Medulla oblongata (tissue), 1 donor: Measurements from ENCODE around the gene PTPRS.
"Not testable (repeated sequence)": the region's sequence is repeated elsewhere in the genome, so short reads cannot be mapped to it uniquely, and the experiment has no call there.

ENCODE experiments used
- DNase-seq: peaks from one replicate; pipeline ENCODE4 v3.0.0-alpha.2; 2015; ENCODE audit errors: extremely low spot score

The PTPRS gene

GRCh38 chr19:5340637-5341447 is at the start of gene PTPRS:
Gene PTPRS (minus strand): TSS chr19:5340812. CDS start chr19:5286140, 54,672 bp downstream.
- peak; percentile 79 for DNase-seq

GRCh38 chr19:5389353-5389752 is 48.7 kb upstream of the PTPRS start:
- no peak for DNase-seq

GRCh38 chr19:5387472-5387871 is 46.9 kb upstream of the PTPRS start:
- no peak for DNase-seq

GRCh38 chr19:5386841-5387240 is 46.2 kb upstream of the PTPRS start:
- DNase-seq: no peak

- DNase-seq: not testable (repeated sequence)
These were observed 40.6 kb upstream of the PTPRS start for GRCh38 chr19:5381197-5381596.

GRCh38 chr19:5380215-5380919 is 39.8 kb upstream of the PTPRS start:
- DNase-seq: no peak

GRCh38 chr19:5376928-5377327 is 36.3 kb upstream of the PTPRS start:
- DNase-seq: no peak

- DNase-seq: no peak
These were observed 32.1 kb upstream of the PTPRS start for GRCh38 chr19:5372572-5373200.

GRCh38 chr19:5369962-5370367 is 29.4 kb upstream of the PTPRS start:
- DNase-seq: peak; percentile 7

- no peak for DNase-seq
These were observed 28.7 kb upstream of the PTPRS start for GRCh38 chr19:5369304-5369703.

- no peak for DNase-seq
These were observed 27.0 kb upstream of the PTPRS start for GRCh38 chr19:5367530-5368133.

GRCh38 chr19:5365905-5366304 is 25.3 kb upstream of the PTPRS start:
- DNase-seq: no peak

- no peak for DNase-seq
These were observed 24.1 kb upstream of the PTPRS start for GRCh38 chr19:5364674-5365073.

- DNase-seq: not testable (repeated sequence)
These were observed 21.2 kb upstream of the PTPRS start for GRCh38 chr19:5361839-5362238.

- no peak for DNase-seq
These were observed 20.8 kb upstream of the PTPRS start for GRCh38 chr19:5361407-5361806.

- no peak for DNase-seq
These were observed 19.6 kb upstream of the PTPRS start for GRCh38 chr19:5360003-5360780.

GRCh38 chr19:5358173-5358800 is 17.7 kb upstream of the PTPRS start:
- DNase-seq: no peak

- DNase-seq: no peak
These were observed 17.0 kb upstream of the PTPRS start for GRCh38 chr19:5357584-5357983.

GRCh38 chr19:5356918-5357317 is 16.3 kb upstream of the PTPRS start:
- DNase-seq: no peak

- no peak for DNase-seq
These were observed 15.8 kb upstream of the PTPRS start for GRCh38 chr19:5356428-5356827.

GRCh38 chr19:5355693-5356092 is 15.1 kb upstream of the PTPRS start:
- no peak for DNase-seq
